Measurements from ENCODE around the gene TSPAN4. TPM values are rescaled to one million over a fixed set of nuclear protein-coding genes. Genes with fewer than 3 reads are reported as not detected.
A peak's percentile ranks its signal among the peaks of the same experiment; 100 is the strongest.

TSPAN4 gene
- total and polyA plus RNA-seq, 11 donors = 22.7 to 93.0 (median 31.3) TPM

- no peak for TF ChIP-seq POLR2A (IDR thresholded peaks at IDR 0.05)
- TF ChIP-seq CTCF (IDR thresholded peaks at IDR 0.05) = no peak
- Histone ChIP-seq H3K4me1 (peaks cover 6 to 40% (median 24%) of the 10 kb centered on the region in 12 donors), H3K36me3 (peaks cover 0 to 35% (median 0%) of the 10 kb centered on the region in 9 donors), H3K27ac (peak overlapping the region; percentile 13 to 88 (median 84)), H3K9me3 (no peaks in the 10 kb centered on the region), H3K4me3 (peak overlapping the region; percentile 50 to 89 (median 78)), H3K27me3 (no peaks in the 10 kb centered on the region)
- no peak for DNase-seq
- ATAC-seq = peak in 1 of 4 donors; percentile 0
- WGBS, 4 donors = 32 to 56% (median 40%) methylated on average over 12 to 18 of the region's 18 CpGs
- intact Hi-C loops (cut with DNase I) = loop anchor here in 2 of 10 donors (5.0 to 10.0 kb wide), 2 partner anchors 62 to 116 kb away; partner anchors contain the start of gene CHID1 (in 1 of the 2)
Measured at GRCh38 chr11:796565-797295, 45.9 kb upstream of the TSPAN4 start.

- H3K4me3 ChIP-seq = peak overlapping the region; percentile 50 to 89 (median 78)
- ATAC-seq = peak; percentile 17 to 59 (median 50)
- H3K9me3 ChIP-seq = no peaks in the 10 kb centered on the region
- H3K27me3 ChIP-seq = no peaks in the 10 kb centered on the region
- no peak for TF ChIP-seq POLR2A (IDR thresholded peaks at IDR 0.05)
- TF ChIP-seq CTCF (IDR thresholded peaks at IDR 0.05) = no peak
- peaks cover 0 to 34% (median 6%) of the 10 kb centered on the region in 9 donors for H3K36me3 ChIP-seq
- 1% methylated on average over 31 to 57 of the region's 57 CpGs for WGBS, 4 donors
- peak; percentile 73 to 83 (median 76) for DNase-seq
- peak overlapping the region; percentile 37 to 88 (median 84) for H3K27ac ChIP-seq
- intact Hi-C loops (cut with DNase I) = loop anchor here in 2 of 10 donors (1.0 to 10.0 kb wide), 3 partner anchors 20 to 115 kb away; partner anchors contain the start of genes CHID1 (in 1 of the 2) and GATD1 (in 1 of the 2)
- H3K4me1 ChIP-seq = peaks cover 6 to 40% (median 24%) of the 10 kb centered on the region in 12 donors
Measured at GRCh38 chr11:797296-798092, 45.2 kb upstream of the TSPAN4 start.

GRCh38 chr11:798093-798713 lies 44.4 kb upstream of the TSPAN4 start, which contains the start of gene SLC25A22:
Gene SLC25A22, minus strand, starts transcription at chr11:798281. Its CDS starts 3,275 bp downstream, at chr11:795006.
- intact Hi-C loops (cut with DNase I) = loop anchor here in 2 of 10 donors (1.0 to 10.0 kb wide), 3 partner anchors 21 to 114 kb away; partner anchors contain the start of genes CHID1 (in 1 of the 2) and GATD1 (in 1 of the 2)
- Histone ChIP-seq H3K4me3 (peak within 1 kb of the TSS; percentile 50 to 89 (median 78)), H3K4me1 (peaks cover 6 to 40% (median 24%) of the 10 kb centered on the region in 12 donors), H3K27me3 (no peaks in the 10 kb centered on the region), H3K9me3 (no peaks in the 10 kb centered on the region), H3K27ac (peak within 1 kb of the TSS; percentile 37 to 88 (median 84)), H3K36me3 (peaks cover 0 to 38% (median 8%) of the 10 kb centered on the region in 9 donors)
- WGBS, 4 donors = 2 to 7% (median 5%) methylated on average over 14 to 69 of the region's 69 CpGs
- peak in 1 of 2 donors; percentile 15 for TF ChIP-seq POLR2A (IDR thresholded peaks at IDR 0.05)
- peak; percentile 61 to 96 (median 81) for TF ChIP-seq CTCF (IDR thresholded peaks at IDR 0.05)
- peak; percentile 74 to 90 (median 80) for DNase-seq
- peak; percentile 21 to 77 (median 56) for ATAC-seq

Data from heart left ventricle (tissue), 16 donors.